WTC11 (cell line): ENCODE results near the gene ITPR3.

Source experiments
- CREB1 ChIP-seq: sonication (generic); formaldehyde crosslinking; IDR thresholded peaks from 2 replicates; pipeline ENCODE4 v1.8.0; 2023; ENCODE audit warnings: mild to moderate bottlenecking, missing genetic modification reagents
- ESRRA ChIP-seq: sonication (generic); formaldehyde crosslinking; IDR thresholded peaks from 2 replicates; pipeline ENCODE4 v1.8.1; 2022; ENCODE audit warnings: mild to moderate bottlenecking, missing genetic modification reagents, borderline replicate concordance
- FOXK1 ChIP-seq: sonication (generic); formaldehyde crosslinking; IDR thresholded peaks from 2 replicates; pipeline ENCODE4 v1.8.0; 2022; ENCODE audit warnings: mild to moderate bottlenecking, moderate library complexity, missing genetic modification reagents
- NFYB ChIP-seq: sonication (generic); formaldehyde crosslinking; conservative IDR thresholded peaks from 2 replicates; pipeline ENCODE4 v1.8.0; 2022; ENCODE audit warnings: low read depth, missing genetic modification reagents
- TEAD1 ChIP-seq: sonication (generic); formaldehyde crosslinking; IDR thresholded peaks from 2 replicates; pipeline ENCODE4 v1.8.0; 2022; ENCODE audit warnings: mild to moderate bottlenecking, missing genetic modification reagents
- TP53 ChIP-seq: sonication (generic); formaldehyde crosslinking; IDR thresholded peaks from 2 replicates; pipeline ENCODE4 v1.8.1; 2023; ENCODE audit warnings: mild to moderate bottlenecking, missing genetic modification reagents
- ZNF232 ChIP-seq: sonication (generic); formaldehyde crosslinking; IDR thresholded peaks from 2 replicates; pipeline ENCODE4 v1.8.0; 2022; ENCODE audit warnings: mild to moderate bottlenecking, missing genetic modification reagents
- TF ChIP-seq, protein P1 (sequence below): fragments of 200-600 bp; IDR thresholded peaks from 2 replicates; pipeline ENCODE4 v1.8.0; 2022; ENCODE audit warnings: antibody characterized with exemption
- TF ChIP-seq, protein P2 (sequence below): sonication (generic); formaldehyde crosslinking; IDR thresholded peaks from 2 replicates; pipeline ENCODE4 v1.8.1; 2023; ENCODE audit warnings: mild to moderate bottlenecking, missing genetic modification reagents
- TF ChIP-seq, protein P3 (sequence below): sonication (generic); formaldehyde crosslinking; conservative IDR thresholded peaks from 2 replicates; pipeline ENCODE4 v1.8.1; 2023; ENCODE audit warnings: mild to moderate bottlenecking, low read depth, missing genetic modification reagents, moderate library complexity

DNA sequence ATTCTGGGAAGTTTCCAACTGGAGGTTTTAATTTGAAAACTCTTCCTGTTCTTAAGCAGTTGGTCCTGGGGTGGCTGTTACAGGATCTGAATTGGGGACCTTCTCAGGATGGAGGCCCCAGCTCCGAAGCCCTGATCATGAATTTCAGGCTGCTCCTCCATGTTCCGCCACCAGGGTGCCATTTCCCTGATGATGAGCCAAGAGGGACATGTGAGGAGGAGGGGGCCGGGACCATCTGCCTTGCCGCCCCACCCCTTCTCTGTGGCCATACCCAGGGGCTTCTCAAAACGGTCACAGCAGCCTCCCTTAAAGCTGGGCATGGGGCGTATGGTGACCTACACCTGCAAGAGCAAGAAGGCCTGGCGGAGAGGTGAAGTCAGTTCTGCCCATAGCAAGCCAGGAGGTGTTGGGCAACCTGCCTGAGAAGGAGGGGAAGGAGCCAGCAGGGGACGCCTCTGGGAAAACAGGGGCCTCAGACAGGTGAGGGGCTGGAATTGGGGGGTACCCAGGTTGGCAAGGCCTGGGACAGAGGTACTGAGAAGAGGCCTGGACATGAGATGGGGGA is 37.4 kb upstream of the ITPR3 start:
- TF ChIP-seq, protein P1, sequence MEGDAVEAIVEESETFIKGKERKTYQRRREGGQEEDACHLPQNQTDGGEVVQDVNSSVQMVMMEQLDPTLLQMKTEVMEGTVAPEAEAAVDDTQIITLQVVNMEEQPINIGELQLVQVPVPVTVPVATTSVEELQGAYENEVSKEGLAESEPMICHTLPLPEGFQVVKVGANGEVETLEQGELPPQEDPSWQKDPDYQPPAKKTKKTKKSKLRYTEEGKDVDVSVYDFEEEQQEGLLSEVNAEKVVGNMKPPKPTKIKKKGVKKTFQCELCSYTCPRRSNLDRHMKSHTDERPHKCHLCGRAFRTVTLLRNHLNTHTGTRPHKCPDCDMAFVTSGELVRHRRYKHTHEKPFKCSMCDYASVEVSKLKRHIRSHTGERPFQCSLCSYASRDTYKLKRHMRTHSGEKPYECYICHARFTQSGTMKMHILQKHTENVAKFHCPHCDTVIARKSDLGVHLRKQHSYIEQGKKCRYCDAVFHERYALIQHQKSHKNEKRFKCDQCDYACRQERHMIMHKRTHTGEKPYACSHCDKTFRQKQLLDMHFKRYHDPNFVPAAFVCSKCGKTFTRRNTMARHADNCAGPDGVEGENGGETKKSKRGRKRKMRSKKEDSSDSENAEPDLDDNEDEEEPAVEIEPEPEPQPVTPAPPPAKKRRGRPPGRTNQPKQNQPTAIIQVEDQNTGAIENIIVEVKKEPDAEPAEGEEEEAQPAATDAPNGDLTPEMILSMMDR, result peak; percentile 26
- TF ChIP-seq ZNF232 (CRISPR knock-in tag), result no peak
- TF ChIP-seq FOXK1 (CRISPR knock-in tag), result no peak
- no peak for TF ChIP-seq NFYB (CRISPR knock-in tag)
- TF ChIP-seq TEAD1 (CRISPR knock-in tag), result no peak
- no peak for TF ChIP-seq TP53 (CRISPR knock-in tag)
- TF ChIP-seq, protein P2, sequence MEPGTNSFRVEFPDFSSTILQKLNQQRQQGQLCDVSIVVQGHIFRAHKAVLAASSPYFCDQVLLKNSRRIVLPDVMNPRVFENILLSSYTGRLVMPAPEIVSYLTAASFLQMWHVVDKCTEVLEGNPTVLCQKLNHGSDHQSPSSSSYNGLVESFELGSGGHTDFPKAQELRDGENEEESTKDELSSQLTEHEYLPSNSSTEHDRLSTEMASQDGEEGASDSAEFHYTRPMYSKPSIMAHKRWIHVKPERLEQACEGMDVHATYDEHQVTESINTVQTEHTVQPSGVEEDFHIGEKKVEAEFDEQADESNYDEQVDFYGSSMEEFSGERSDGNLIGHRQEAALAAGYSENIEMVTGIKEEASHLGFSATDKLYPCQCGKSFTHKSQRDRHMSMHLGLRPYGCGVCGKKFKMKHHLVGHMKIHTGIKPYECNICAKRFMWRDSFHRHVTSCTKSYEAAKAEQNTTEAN, result no peak
- TF ChIP-seq CREB1 (CRISPR knock-in tag), result no peak
- TF ChIP-seq ESRRA (CRISPR knock-in tag), result no peak
- TF ChIP-seq, protein P3, sequence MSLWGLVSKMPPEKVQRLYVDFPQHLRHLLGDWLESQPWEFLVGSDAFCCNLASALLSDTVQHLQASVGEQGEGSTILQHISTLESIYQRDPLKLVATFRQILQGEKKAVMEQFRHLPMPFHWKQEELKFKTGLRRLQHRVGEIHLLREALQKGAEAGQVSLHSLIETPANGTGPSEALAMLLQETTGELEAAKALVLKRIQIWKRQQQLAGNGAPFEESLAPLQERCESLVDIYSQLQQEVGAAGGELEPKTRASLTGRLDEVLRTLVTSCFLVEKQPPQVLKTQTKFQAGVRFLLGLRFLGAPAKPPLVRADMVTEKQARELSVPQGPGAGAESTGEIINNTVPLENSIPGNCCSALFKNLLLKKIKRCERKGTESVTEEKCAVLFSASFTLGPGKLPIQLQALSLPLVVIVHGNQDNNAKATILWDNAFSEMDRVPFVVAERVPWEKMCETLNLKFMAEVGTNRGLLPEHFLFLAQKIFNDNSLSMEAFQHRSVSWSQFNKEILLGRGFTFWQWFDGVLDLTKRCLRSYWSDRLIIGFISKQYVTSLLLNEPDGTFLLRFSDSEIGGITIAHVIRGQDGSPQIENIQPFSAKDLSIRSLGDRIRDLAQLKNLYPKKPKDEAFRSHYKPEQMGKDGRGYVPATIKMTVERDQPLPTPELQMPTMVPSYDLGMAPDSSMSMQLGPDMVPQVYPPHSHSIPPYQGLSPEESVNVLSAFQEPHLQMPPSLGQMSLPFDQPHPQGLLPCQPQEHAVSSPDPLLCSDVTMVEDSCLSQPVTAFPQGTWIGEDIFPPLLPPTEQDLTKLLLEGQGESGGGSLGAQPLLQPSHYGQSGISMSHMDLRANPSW, result no peak
